Mucosa of descending colon (tissue), 3 donors: Measurements from ENCODE around the gene FAM174A. TPM values are rescaled to one million over a fixed set of nuclear protein-coding genes. Genes with fewer than 3 reads are reported as not detected.

Experiments used
- ATAC-seq: fragments of 200-7000 bp; cut with Tn5 transposase; one replicate; pipeline ENCODE4 v1.9.1; 2020; ENCODE audit warnings: mild to moderate bottlenecking, moderate library complexity
- DNase-seq, 3 donors: peaks; one replicate each; pipeline ENCODE4 v3.0.0-alpha.2; 2020
- H3K36me3 ChIP-seq: fragments of 200-600 bp; one replicate; pipeline ENCODE4 v1.8.0; 2021; ENCODE audit warnings: low read depth, mild to moderate bottlenecking
- H3K4me1 ChIP-seq: fragments of 200-600 bp; one replicate; pipeline ENCODE4 v1.8.0; 2021; ENCODE audit warnings: low read depth, mild to moderate bottlenecking
- H3K4me3 ChIP-seq: fragments of 200-600 bp; one replicate; pipeline ENCODE4 v1.8.0; 2021; ENCODE audit warnings: mild to moderate bottlenecking
- H3K9me3 ChIP-seq: fragments of 200-600 bp; one replicate; pipeline ENCODE4 v1.8.0; 2021; ENCODE audit warnings: mild to moderate bottlenecking
- CTCF ChIP-seq: fragments of 200-600 bp; IDR thresholded peaks from one replicate; pipeline ENCODE4 v1.8.0; 2022; ENCODE audit warnings: antibody characterized with exemption, mild to moderate bottlenecking
- intact Hi-C, 2 donors: fragments of 100-400 bp; cut with DNase I in 1 of 2; cut with micrococcal nuclease in 1 of 2; formaldehyde crosslinking; loops; one replicate each; pipeline versions ENCODE4 v1.11.0 to v1.11.1; 2022; cut with DNase I, micrococcal nuclease
- long read RNA-seq, 2 donors: library from polyadenylated mRNA; unstranded; transcript quantifications; one replicate each; pipeline ENCODE4 v2.0.0, GENCODE V29; 2019 to 2021
- total RNA-seq, 3 donors: library from RNA; stranded (reverse); fragmentation: NEBNext Ultra II Directional in 2 of 3; extraction: Animal tissue kit (Norgen Biotek cat#: 25700) in 2 of 3; gene quantifications; one replicate each; pipeline versions ENCODE4 v1.2.1 to v1.2.4, GENCODE V29; 2021 to 2023
- donor health status: DM: no; HTN: no; CAD: no; lungs with moderate emphysema.
- donor health status: DM: no; HTN: no; CAD: no.
- donor health status: DM: no; HTN: yes; CAD: no.

FAM174A gene
- total RNA-seq, result 10 to 100 TPM; 14.0 to 15.7 (median 14.5) TPM
- long read RNA-seq, donor 1, transcript FAM174A-201 (3 exons, 1,356 nt), result major isoform, 18 of 18 reads
- long read RNA-seq, donor 1, partial matches to known transcripts, result 0 of 18 reads
- long read RNA-seq, donor 1, other reads (novel, unspliced or antisense), result 0 of 18 reads
- long read RNA-seq, donor 2, transcript FAM174A-201 (3 exons, 1,356 nt), result major isoform, 17 of 17 reads
- long read RNA-seq, donor 2, partial matches to known transcripts, result 0 of 17 reads
- long read RNA-seq, donor 2, other reads (novel, unspliced or antisense), result 0 of 17 reads

GRCh38 chr5:100535060-100536005 is at the start of gene FAM174A:
Gene FAM174A, plus strand, starts transcription at chr5:100535374. Its CDS starts 157 bp downstream, at chr5:100535531.
- intact Hi-C loops, result no loop called here
- Histone ChIP-seq H3K4me3 (peak within 1 kb of the TSS; percentile 61), H3K4me1 (peaks cover 13% of the 10 kb centered on the region), H3K36me3 (no peaks in the 10 kb centered on the region), H3K9me3 (peaks cover 10% of the 10 kb centered on the region)
- TF ChIP-seq CTCF, result no peak
- ATAC-seq, result peak; percentile 99
- DNase-seq, result peak; percentile 96 to 98 (median 96)

GRCh38 chr5:100493996-100494395 is 41.2 kb upstream of the FAM174A start:
- no peaks in the 10 kb centered on the region for H3K4me1 ChIP-seq
- TF ChIP-seq CTCF, result no peak
- no peak overlapping the region for H3K4me3 ChIP-seq
- intact Hi-C loops, result no loop called here
- ATAC-seq (no peak), DNase-seq (no peak)
- H3K36me3 ChIP-seq, result no peaks in the 10 kb centered on the region
- peaks cover under 1% of the 10 kb centered on the region for H3K9me3 ChIP-seq

GRCh38 chr5:100496296-100496695 is 38.9 kb upstream of the FAM174A start:
- intact Hi-C loops, result no loop called here
- ATAC-seq (no peak), DNase-seq (no peak)
- Histone ChIP-seq H3K36me3 (no peaks in the 10 kb centered on the region), H3K9me3 (no peaks in the 10 kb centered on the region), H3K4me1 (no peaks in the 10 kb centered on the region), H3K4me3 (no peak overlapping the region)
- no peak for TF ChIP-seq CTCF

GRCh38 chr5:100502684-100503083 is 32.5 kb upstream of the FAM174A start:
- no peaks in the 10 kb centered on the region for H3K4me1 ChIP-seq
- ATAC-seq, result no peak
- TF ChIP-seq CTCF, result no peak
- H3K36me3 ChIP-seq, result no peaks in the 10 kb centered on the region
- DNase-seq, result no peak
- H3K9me3 ChIP-seq, result no peaks in the 10 kb centered on the region
- H3K4me3 ChIP-seq, result no peak overlapping the region
- intact Hi-C loops, result no loop called here

GRCh38 chr5:100505984-100506670 is 29.0 kb upstream of the FAM174A start:
- no peaks in the 10 kb centered on the region for H3K9me3 ChIP-seq
- H3K36me3 ChIP-seq, result no peaks in the 10 kb centered on the region
- H3K4me1 ChIP-seq, result no peaks in the 10 kb centered on the region
- intact Hi-C loops, result no loop called here
- ATAC-seq, result peak; percentile 88
- no peak for TF ChIP-seq CTCF
- peak in 1 of 3 donors; percentile 6 for DNase-seq
- no peak overlapping the region for H3K4me3 ChIP-seq
